Measurements from ENCODE around the gene GBP1. TPM values are rescaled to one million over a fixed set of nuclear protein-coding genes. Genes with fewer than 3 reads are reported as not detected.

Gene GBP1
- total and polyA plus RNA-seq, 2 donors (not counting 1 experiment from before 2014, with no cell fraction given) = 45.6 to 74.2 TPM

DNA sequence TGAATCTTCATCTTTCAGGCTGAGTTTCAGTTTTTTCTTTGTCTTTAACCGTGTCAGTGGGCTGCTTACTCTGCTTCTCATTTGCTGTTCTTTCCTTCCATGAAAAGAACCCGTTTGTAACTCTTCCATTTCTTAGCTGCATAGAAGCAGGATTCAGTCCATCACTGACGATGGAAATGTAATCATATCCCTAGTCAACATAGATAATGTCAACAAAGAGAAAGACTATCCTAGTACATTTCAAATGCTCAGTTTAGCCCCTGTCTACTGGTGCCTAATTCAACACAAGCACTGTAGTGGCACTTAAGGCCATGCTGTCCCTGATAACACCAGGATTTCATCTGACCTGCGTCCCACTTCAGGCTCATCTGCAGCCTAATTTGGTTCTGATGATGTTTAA lies 376 bp downstream of the GBP1 start:
- Histone ChIP-seq H3K9ac (ENCODE audit: insufficient read depth, low read length) (peak overlapping the region; percentile 51), H3K27ac (ENCODE audit: insufficient read depth, low read length) (peak overlapping the region; percentile 28), H3K4me2 (ENCODE audit: extremely low read depth, insufficient read depth, low read length) (peak overlapping the region; percentile 90), H3K36me3 (ENCODE audit: control insufficient read depth, insufficient read depth, low read length) (no peaks in the 10 kb centered on the region), H2AFZ (ENCODE audit: low read length) (peak overlapping the region; percentile 25), H3K9me3 (ENCODE audit: control insufficient read depth, insufficient read depth, low read depth, low read length) (no peaks in the 10 kb centered on the region), H4K20me1 (ENCODE audit: control insufficient read depth, extremely low read depth, insufficient read depth, low read length) (no peaks in the 10 kb centered on the region), H3K4me3 (replicated peaks in 1 of 4; ENCODE audit: control extremely low read depth in 1 of 4, insufficient read depth in 1 of 4, low read depth in 3 of 4, low read length in 4 of 4) (peak overlapping the region; percentile 40 to 97 (median 63)), H3K79me2 (ENCODE audit: control insufficient read depth, insufficient read depth, low read length) (peaks cover 8% of the 10 kb centered on the region), H3K4me1 (ENCODE audit: control insufficient read depth, extremely low read depth, insufficient read depth, low read length) (peaks cover 3% of the 10 kb centered on the region), H3K27me3 (ENCODE audit: control insufficient read depth, insufficient read depth, low read length) (no peaks in the 10 kb centered on the region)
- peak in 1 of 2 donors; percentile 36 for DNase-seq (ENCODE audit: low read depth in 2 of 2)
- TF ChIP-seq, protein P1, sequence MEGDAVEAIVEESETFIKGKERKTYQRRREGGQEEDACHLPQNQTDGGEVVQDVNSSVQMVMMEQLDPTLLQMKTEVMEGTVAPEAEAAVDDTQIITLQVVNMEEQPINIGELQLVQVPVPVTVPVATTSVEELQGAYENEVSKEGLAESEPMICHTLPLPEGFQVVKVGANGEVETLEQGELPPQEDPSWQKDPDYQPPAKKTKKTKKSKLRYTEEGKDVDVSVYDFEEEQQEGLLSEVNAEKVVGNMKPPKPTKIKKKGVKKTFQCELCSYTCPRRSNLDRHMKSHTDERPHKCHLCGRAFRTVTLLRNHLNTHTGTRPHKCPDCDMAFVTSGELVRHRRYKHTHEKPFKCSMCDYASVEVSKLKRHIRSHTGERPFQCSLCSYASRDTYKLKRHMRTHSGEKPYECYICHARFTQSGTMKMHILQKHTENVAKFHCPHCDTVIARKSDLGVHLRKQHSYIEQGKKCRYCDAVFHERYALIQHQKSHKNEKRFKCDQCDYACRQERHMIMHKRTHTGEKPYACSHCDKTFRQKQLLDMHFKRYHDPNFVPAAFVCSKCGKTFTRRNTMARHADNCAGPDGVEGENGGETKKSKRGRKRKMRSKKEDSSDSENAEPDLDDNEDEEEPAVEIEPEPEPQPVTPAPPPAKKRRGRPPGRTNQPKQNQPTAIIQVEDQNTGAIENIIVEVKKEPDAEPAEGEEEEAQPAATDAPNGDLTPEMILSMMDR (conservative IDR thresholded peaks at IDR 0.05 in 1 of 2, IDR thresholded peaks at IDR 0.05 in 1 of 2; ENCODE audit: low read depth in 1 of 2, low read length in 2 of 2) = no peak
- TF ChIP-seq EZH2 (IDR thresholded peaks at IDR 0.05; ENCODE audit: low read length, missing control alignments) = no peak

DNA sequence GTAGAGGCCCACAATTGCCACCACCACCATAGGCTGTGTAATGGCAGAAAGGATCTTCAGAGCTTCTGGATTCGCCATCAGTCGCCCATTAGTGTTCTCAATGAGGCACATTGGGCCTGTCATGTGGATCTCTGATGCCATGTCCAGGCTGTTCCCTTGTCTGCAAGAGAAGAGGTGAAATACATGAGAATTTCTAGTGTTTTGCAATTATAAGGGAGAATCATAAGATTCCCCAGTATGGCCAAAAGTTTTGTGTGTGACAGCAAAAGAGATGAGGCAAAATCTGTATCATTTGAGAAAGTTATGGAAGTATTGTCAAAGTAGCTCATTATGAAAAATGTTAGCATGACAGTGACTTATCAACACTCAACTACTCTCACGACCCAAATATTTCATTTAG lies 1.9 kb downstream of the GBP1 start:
- Histone ChIP-seq H4K20me1 (ENCODE audit: control insufficient read depth, extremely low read depth, insufficient read depth, low read length) (no peaks in the 10 kb centered on the region), H3K27ac (ENCODE audit: insufficient read depth, low read length) (no peak overlapping the region), H3K79me2 (ENCODE audit: control insufficient read depth, insufficient read depth, low read length) (peaks cover 8% of the 10 kb centered on the region), H3K36me3 (ENCODE audit: control insufficient read depth, insufficient read depth, low read length) (peaks cover 3% of the 10 kb centered on the region), H3K9me3 (ENCODE audit: control insufficient read depth, insufficient read depth, low read depth, low read length) (no peaks in the 10 kb centered on the region), H3K4me2 (ENCODE audit: extremely low read depth, insufficient read depth, low read length) (no peak overlapping the region), H3K4me3 (replicated peaks in 1 of 4; ENCODE audit: control extremely low read depth in 1 of 4, insufficient read depth in 1 of 4, low read depth in 3 of 4, low read length in 4 of 4) (peak overlapping the region in 2 of 4 experiments; percentile 70 to 97), H3K9ac (ENCODE audit: insufficient read depth, low read length) (no peak overlapping the region), H2AFZ (ENCODE audit: low read length) (no peak overlapping the region), H3K4me1 (ENCODE audit: control insufficient read depth, extremely low read depth, insufficient read depth, low read length) (peaks cover 3% of the 10 kb centered on the region), H3K27me3 (ENCODE audit: control insufficient read depth, insufficient read depth, low read length) (no peaks in the 10 kb centered on the region)
- TF ChIP-seq, protein P1 (conservative IDR thresholded peaks at IDR 0.05 in 1 of 2, IDR thresholded peaks at IDR 0.05 in 1 of 2; ENCODE audit: low read depth in 1 of 2, low read length in 2 of 2) = no peak
- TF ChIP-seq EZH2 (IDR thresholded peaks at IDR 0.05; ENCODE audit: low read length, missing control alignments) = no peak
- DNase-seq (ENCODE audit: low read depth in 2 of 2) = no peak

DNA sequence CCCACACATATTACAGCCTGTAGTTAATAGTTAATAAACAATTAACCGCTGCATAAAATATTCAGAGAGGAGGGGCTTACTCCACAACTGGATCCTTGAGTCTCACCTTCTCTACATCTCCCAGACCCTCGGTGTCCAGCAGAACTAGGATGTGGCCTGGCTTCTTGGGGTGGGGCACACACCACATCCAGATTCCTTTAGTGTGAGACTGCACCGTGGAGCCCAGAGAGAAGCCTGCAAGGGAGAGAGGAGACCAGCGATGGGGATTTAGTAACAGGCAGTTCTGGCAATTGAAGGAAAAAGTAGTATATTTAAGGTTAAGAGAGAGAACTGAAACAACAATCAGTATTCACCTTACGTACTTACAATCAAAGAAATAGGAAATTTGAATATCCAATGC lies 4.9 kb downstream of the GBP1 start:
- TF ChIP-seq, protein P1 (conservative IDR thresholded peaks at IDR 0.05 in 1 of 2, IDR thresholded peaks at IDR 0.05 in 1 of 2; ENCODE audit: low read depth in 1 of 2, low read length in 2 of 2) = no peak
- TF ChIP-seq EZH2 (IDR thresholded peaks at IDR 0.05; ENCODE audit: low read length, missing control alignments) = no peak
- Histone ChIP-seq H3K27ac (ENCODE audit: insufficient read depth, low read length) (no peak overlapping the region), H3K4me1 (ENCODE audit: control insufficient read depth, extremely low read depth, insufficient read depth, low read length) (no peaks in the 10 kb centered on the region), H3K4me3 (replicated peaks in 1 of 4; ENCODE audit: control extremely low read depth in 1 of 4, insufficient read depth in 1 of 4, low read depth in 3 of 4, low read length in 4 of 4) (no peak overlapping the region), H2AFZ (ENCODE audit: low read length) (no peak overlapping the region), H3K9ac (ENCODE audit: insufficient read depth, low read length) (no peak overlapping the region), H3K79me2 (ENCODE audit: control insufficient read depth, insufficient read depth, low read length) (peaks cover 8% of the 10 kb centered on the region), H3K36me3 (ENCODE audit: control insufficient read depth, insufficient read depth, low read length) (peaks cover 6% of the 10 kb centered on the region), H3K27me3 (ENCODE audit: control insufficient read depth, insufficient read depth, low read length) (no peaks in the 10 kb centered on the region), H3K9me3 (ENCODE audit: control insufficient read depth, insufficient read depth, low read depth, low read length) (no peaks in the 10 kb centered on the region), H3K4me2 (ENCODE audit: extremely low read depth, insufficient read depth, low read length) (no peak overlapping the region), H4K20me1 (ENCODE audit: control insufficient read depth, extremely low read depth, insufficient read depth, low read length) (no peaks in the 10 kb centered on the region)
- peak in 1 of 2 donors; percentile 50 for DNase-seq (ENCODE audit: low read depth in 2 of 2)
